DMS53 (cell line): ENCODE data around the gene URAD.

ENCODE experiments used
- DNase-seq: peaks from one replicate; lab custom pipeline; 2025; lab: John Stamatoyannopoulos, UW

URAD gene

DNA sequence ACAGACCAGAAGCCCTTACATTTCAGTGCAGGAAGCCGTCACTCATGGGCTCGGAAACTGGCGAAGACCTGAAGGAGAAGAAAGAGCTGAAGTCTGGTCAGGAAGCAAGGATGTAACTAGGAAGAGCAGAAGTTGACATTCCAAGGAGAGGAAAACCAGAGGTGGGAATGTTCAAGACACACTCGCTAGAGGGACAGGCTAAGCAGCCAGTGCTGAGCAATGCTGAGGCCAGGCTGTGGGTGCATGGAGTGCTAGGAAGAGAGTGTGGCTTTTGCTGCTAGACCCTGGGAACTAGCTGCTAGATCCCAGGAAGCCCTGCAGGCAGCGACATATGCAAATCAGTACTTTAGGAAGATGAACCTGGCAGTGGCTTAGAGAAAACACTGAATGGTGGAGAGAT lies 12.1 kb upstream of the URAD start:
- no peak for DNase-seq

DNA sequence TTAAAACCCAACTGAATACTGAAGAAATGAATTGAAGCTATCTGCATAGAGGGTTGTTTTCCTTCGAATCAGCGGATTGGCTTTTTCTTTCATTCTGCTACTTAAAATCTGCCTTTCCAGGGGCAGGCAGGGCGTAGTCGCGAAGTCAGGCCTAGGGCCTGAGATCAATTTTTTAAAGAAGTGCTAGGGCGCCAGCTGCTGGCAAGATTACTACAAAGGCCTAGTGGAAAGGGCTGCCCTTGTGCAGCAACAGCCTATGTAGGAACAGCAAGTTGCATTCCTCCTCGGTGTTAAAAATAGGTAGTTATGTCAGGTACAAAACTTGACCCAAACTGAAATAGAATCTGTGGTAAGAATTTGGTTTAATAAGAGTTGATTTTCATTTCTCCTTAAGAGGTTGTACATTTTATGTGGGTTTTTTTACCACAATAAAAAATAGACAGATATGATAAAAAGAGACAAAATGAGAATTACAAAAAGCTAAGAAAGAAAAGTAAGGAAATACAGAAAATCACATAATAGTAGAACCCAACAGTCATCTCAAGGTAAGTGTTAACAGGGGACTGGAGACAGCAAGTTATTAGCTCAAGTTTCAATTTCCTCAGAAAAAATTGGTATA lies 9.5 kb upstream of the URAD start:
- DNase-seq, result peak; percentile 81

DNA sequence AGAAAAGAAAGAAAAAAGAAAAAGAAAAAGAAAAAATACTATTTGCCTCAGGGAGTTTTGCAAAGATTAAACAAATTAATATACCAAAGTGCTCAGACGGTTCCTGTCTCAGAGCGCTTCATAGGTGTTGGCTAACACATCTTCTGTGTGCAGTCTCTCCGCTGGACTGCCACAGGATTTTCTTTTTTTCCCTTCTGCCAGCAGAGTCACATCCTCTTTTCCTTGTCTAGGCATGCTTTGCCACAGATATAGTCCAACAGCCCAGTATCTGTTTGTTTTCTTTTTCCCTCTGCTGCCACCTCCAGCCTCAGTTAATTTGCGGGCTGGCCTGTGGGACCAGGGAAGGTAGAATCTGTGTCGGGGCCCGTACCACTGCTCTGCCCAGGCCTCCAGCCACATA lies 3.4 kb upstream of the URAD start:
- DNase-seq, result no peak

DNA sequence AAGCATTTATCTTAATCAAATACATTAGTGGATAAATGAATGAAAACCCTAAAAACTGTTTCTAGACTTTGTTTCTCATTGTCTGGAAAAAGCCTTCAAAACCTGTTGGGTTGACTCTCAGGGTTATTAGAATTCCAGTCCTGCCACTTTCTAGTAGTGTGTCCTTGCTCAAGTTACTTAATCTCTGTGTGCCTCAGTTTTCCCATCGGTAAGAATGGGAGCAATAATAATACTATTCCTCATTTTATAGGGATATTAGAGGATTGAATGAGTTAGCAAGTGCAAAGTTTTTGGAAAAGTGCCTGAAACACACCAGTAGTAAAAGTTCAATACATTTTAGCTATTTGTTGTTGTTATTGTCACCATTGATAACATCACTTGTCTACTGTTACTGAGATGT lies 2.9 kb downstream of the URAD start:
- no peak for DNase-seq

DNA sequence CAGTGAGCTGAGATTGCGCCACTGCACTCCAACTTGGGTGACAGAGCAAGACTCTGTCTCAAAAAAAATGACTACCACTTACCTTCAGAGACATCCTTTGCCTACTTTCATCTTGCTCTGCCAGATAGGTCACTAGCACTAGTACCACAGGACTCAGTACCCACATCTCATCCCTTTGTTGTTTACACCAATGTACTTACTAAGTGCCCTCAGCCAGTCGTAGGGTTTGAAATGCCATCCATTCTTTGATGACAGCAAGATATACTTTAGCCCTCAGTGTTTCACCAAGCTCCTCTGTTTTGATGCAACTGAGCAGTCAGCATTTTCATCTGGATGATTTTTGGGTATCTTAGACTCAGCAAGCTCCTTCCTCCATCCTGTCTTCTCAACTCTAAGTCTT lies 6.1 kb downstream of the URAD start:
- DNase-seq, result no peak

DNA sequence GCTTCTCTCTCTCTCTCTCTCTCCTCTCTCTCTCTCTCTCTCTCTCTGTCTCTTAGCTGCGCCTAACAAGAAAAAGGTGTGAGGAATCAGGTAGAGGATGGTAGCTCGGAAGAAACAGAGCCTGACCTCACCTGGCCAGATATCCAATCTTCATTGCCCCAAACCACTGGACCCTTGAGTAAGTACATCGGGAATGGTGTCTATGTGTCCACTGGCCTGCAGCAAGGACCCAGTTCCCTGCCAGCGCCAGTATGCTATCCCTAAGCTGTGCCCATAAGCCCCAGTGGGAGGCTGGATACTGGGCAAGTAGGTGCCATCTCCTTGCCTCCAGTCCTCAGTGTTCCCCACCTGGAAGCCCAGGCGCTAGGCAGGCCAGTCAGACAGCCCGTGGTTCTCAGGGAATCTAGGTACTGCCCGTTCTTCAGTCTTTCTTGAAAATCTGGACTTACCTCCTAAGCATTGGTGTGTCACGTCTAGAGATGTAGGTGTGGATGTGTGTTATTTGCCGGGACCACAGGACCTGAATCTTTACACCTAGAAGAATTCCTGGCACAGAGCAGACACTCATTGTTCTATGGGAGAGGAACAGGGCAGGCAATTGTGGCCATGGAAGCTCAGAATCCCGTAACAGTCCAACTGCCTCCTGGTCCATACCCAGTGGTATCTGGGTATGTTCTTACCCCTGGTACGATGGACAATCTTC lies 7.3 kb downstream of the URAD start:
- peak; percentile 37 for DNase-seq

DNA sequence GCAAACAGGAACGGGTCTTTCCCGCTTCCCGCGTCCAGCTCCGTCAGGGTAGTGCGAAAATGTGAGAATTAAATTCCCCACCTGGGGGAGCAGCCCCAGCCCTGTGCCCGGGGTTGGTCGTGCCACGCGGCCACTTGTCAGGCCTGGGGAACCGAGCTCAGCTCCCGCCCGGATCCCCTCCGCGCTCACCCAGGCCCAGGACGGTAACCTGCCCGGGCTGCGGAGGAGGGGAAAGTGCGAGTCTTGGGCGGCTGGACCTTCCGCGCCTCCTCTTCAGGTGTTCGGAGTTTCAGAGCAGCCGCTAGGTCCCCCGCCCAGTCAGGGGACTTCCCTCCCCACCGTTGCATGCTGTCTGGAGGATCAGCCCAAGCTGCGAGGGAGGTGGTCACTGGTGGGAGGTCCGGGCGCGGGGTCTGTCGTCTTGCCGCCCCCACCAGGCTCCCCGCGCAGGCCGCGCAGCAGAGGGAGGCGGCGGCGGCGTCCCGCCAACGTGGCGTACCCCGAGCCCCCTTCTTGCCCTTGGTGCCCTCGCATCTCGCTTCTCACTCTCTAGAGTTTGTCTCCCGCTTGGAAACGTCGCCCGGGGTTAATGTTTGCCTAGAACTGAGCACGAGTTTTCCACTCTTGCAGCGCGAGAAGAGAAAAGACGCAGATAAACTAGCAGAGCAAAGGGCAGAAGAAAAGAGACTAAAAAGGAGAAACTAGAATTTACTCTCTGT lies 8.1 kb downstream of the URAD start:
- peak; percentile 57 for DNase-seq

DNA sequence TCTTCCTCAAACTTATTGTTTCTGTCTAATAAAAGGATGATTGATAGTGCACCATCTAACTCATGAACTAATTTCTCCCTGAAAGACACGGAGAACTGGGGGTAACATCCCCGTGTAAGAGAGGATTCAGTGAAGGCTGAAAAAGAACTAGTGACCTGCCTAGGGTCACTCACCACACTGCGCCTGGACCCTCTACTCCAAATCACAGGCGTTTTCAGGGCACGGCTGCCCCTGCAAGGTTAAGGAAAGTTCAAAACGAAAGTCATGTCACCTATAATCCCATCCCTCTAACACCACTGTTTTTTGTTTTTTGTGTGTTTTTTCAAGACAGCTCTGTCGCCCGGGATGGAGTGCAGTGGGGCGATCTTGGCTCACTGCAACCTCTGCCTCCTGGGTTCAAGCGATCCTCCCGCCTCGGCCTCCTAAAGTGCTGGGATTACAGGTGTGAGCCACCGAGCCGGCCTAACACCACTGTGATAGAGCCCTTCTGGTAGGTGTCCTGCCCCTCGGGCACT lies 8.7 kb downstream of the URAD start:
- DNase-seq, result no peak

DNA sequence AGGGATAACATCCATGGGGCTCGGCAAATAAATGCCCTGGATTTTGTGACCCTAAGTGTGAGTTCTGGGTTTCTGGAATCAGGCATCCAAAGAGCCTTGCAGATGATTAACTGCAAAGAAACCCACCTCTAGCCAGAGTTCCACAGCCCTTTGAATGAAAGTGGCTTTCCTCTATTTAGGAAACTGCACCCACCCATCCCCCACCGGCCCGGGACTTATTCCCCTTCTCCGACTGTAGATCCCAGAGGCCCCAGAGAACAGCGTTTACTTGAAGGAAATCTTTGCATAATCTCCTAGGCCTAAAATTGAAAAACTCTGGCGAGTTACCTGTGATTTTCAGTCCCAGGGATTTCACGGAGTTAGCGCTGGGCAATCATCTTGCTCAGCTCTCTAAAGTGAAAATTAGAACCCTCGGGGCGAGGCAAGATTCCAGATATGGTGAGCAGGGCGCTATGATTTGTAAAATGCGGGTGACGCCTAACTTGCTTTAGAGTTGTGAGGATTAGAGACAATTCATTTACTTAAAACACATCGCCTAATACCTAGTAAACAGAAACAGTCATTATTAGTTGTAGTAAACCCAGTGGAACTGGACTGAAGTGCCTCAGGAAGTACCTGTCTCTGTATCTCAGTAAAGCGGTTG lies 9.4 kb downstream of the URAD start:
- peak; percentile 51 for DNase-seq

DNA sequence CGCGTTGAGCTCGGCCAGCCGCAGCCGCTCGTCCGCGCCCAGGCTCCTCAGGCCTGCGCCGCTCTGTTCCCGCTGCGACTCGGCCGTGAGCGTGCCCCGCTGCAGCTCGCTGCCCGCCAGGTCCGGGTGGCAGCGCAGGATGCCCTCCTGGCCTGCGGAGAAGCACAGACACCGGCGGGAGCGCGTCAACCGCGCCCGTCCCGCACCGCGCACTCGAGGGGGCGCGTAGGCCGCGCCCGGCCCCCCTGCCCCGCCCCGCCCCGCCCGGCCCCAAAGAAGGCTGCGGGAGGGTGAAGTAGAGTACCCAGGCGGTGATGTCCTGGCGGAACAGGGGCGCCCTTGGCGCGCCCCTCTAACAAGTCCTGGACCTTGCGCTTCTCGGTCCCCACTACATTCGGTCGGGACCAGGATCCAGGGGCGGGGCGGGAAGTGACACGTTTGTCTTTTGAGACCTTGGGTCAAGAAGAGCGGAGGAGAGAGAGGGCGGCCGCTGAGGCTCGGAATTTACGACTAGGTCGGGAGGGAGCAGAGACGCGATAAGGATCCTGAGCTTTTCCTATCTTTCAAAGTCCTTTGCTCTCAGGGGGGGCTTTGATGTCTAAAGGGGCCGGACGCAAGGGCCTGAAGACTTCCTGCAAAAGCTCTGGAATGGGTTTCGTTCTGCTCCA lies 10.1 kb downstream of the URAD start:
- DNase-seq, result peak; percentile 56

DNA sequence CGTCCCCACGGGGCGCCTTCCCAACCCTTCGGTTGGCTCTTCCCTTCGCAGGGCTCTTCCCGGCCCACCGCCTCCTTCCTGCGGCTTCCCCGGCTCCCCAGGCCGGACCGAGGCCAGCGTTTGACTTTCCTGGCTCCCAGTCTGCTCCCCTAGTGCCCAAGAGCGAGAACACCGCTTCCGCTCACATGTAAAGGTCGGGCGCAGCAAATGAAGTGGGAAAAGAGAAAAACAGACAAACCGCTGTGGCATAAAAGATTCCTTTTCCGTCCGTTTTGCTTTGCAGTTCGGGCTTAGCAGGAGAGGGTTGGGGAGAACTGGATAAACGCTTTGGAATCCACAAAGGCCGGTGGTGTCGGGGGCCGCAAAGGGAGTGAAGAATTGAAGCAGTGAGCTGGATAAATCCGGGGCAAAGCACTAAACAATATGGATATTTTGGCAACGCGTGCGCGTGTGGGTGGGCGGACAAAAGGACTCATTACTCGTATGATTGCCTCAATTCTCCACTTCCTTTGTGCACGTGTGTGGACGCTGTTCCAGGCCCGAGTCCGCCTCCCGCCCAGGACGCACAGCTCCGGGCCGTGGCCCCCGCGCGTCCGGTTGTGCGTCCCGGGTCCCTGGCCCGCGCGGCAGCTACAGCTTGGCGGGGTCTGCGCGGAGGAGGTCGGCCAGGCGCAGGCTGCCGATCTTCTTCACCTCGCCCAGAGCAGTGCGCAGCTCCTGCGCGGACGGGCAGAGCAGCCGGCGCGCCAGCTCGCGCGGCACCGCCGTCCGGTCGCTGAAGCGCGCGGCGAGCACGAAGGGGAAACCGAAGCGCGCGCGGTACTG lies 10.8 kb downstream of the URAD start:
- no peak for DNase-seq

DNA sequence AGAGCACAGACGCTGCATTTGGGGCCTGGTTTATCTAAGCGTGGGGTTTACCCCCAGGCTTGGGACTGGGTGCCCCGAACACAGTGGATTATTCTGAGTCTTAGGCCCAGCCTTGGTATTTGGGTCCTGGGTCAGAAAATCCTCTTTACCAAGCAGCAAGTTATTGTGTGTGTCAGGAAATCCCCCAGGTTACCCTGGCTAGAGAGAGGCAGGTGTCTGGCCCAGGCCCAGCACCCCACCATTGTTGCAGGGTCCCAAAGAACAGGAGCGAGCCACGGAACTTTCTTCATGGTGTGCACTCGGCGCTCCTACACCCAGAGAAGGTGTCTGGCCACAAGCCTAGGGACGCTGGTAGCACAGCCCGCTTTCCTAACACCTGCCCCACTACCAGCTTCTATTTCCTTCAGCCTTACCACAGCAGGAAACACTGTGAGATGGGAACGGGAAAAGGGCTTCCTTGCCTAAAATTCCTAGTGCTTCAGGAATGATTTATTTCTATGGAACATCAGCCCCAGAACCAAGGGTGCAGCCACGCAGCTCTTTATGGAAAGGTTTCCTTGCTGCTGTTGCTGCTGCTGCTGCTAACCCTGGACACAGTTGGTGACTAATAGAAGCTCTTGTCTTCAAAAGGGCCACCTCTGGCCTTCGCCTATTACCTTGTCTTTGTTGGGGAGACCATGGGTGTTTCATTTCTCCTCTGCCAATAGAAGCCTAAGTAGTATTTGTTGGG lies 12.0 kb downstream of the URAD start:
- DNase-seq, result no peak

DNA sequence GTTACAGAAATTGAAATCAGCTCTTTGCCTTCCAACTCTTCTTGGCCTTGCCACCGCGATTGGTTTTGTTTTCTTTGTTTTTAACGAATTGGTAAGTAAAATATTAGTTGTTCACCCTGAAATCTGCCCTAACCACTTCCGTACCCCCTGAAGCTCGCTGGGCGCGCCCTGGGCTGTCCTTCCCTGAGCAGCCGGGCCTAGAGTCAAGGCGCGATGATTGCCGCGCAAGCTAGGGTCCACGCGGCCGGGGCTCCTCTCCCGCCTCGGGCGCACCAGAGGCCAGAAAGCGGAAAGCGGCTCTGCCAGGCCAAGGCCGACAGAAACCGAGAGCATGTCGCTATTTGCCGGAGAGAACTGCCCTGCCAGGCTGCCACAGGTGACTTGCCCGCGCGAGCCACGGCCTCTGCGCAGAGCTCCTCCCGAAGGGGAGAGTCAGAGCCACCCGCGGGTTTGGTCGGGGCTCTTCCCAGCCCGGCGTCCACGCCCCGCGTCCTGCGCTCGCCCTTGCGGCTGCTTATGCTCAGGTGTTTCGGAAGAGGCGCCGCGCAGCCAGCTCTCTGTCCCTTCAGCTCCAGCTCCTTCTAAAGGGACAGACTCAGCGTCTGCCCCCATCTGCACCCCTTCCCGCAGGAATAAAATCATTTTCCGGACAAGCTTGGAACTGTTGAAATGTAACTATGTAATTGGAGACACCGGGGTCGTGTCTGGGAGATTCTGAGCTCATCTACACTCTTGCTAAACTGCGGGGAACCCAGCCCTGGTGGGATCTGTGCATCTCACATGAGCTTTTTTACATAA lies 12.7 kb downstream of the URAD start:
- peak; percentile 35 for DNase-seq

DNA sequence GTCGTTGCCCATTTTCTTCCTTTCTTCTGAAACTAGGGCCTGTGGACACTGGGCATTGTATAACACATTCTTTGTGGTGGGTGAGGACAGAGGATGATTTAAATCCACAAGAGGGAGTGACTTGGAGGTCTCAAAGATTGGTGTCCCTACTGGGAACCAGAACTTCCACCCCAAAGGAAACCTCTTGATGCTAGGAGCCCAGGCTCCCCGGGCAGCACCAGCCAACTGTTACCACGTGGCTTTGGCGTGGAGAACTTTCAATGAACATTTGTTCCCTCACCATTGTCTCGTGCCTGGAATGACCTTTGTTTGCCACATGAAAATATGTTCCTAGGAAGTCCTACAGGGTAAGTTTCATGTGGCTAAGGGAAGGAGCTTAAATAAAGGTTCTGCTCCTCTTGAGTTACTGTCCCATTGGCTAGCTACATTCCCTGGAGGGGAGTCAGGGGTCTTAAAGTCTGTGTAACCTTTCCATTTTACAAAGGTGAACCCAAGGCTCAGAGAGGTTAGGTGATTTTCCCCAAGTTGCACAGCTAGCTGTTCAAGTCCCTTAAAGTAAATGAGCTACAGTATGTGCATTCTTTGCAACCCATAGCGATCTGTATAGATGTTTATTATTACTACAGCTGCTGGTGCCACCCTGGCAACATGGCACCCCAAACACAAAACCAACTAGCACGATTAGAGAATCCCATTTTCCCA lies 14.4 kb downstream of the URAD start:
- DNase-seq, result no peak

DNA sequence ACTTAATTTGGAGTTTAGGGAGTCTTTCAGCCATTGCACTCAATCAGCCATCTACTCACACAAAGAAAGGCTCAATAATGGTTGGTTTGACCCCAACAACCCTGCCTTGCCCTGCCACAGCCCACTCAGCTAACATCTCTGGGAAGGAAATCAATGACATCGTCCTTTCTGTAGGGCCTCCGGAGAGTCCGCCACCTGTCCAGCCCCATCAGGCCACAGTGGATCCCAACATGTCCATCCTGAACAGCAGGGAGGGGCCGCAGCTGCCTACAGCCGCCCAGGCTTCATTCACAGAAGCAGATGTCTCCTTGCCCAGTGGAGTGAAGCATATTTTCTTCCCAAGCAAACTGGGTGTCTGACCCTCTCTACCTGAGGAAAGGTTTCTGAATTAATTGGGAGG lies 15.2 kb downstream of the URAD start:
- DNase-seq, result no peak

DNA sequence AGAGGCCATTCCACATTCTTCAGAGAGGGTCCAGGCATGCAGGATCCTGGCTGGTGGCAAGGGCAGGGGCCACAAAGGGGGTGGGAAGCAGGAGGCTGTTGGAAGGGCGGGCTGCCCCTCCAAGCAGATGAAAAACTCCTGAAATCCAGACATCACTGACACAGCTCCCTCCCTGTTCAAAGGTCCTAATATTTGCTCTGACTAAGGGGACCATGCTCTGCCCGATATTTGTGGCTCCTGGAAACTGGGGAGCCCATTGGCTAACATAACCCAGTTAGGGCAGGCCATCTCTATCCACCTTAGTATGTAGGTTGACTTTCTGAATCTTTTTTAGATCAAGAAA lies 16.0 kb downstream of the URAD start:
- DNase-seq, result no peak

DNA sequence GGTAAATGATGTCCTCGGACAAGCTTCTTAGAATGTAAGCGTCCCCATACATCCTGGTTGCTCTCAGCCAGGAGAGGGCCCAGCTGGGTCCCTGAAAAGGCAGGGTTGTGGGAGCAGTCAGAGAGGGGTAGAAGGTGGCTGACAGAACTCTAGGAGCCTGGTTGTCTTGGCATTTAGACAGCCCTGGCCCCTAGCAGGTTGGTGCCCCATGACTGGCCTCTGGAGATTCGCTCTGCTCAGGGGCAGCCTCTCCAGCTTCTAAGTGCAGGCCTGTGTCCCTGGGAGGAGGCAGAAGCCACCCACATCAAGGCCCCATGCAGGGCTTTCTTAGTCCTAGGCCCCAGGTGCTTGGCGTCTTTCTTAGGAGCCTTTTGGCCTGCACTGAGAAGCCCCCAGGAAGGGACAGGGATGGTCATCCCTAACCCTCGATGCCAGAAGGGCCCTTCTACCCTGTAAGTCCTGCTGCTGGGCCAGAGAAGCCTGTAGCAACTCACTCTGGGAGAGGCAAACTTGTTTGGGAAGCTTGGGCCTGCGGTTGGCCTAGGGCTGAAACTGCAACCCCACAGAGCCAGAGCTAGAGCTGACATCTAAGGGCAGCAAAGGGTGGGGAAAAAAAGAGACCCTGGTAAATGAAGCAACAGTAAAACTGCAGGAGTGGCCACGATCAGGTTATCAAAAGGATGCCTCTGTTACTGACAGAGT lies 16.6 kb downstream of the URAD start:
- no peak for DNase-seq

DNA sequence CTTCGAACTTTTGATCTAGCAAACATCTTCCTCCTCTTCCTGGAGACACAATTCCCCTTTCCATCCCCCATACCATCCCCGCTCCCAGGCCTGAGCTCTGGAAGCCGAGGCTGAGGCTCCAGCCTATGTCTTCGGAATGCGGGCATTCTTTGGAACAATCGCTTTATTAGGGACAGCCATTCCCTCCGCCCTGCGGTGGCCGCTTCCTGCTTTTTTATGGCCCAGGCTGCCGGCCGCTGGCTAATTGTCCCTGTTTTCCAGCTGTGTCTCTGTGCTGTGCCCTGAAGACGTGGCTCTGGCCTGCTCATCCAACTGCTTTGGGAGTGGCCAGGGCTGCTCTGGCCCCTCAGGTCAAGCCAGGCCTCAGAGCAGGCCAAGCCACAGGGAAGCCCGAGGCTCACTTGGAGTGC lies 17.3 kb downstream of the URAD start:
- no peak for DNase-seq
